Hypothalamus (tissue), 51 donors: ENCODE measurements around the gene VPS37D.

ENCODE experiments used
- DNase-seq, 51 donors: peaks; one replicate each; lab custom pipeline; 2025; lab: John Stamatoyannopoulos, UW

VPS37D gene

GRCh38 chr7:73678862-73679261 is 11.2 kb downstream of the VPS37D start:
- no peak for DNase-seq

- DNase-seq: no peak
These were observed 12.1 kb downstream of the VPS37D start for GRCh38 chr7:73679709-73680108.

GRCh38 chr7:73680501-73680900 is 12.9 kb downstream of the VPS37D start:
- no peak for DNase-seq

- no peak for DNase-seq
These were observed 13.4 kb downstream of the VPS37D start for GRCh38 chr7:73681031-73681430.

GRCh38 chr7:73682745-73683055 is 15.1 kb downstream of the VPS37D start:
- peak in 2 of 51 donors; percentile 44 to 48 for DNase-seq

GRCh38 chr7:73683056-73683787 is 15.6 kb downstream of the VPS37D start, which contains the start of the genes BUD23 and DNAJC30:
TSS of gene BUD23 (plus strand) at chr7:73683597. CDS start at chr7:73683626, 29 bp downstream.
TSS of gene DNAJC30 (minus strand) at chr7:73683453. CDS start at chr7:73683423, 30 bp downstream.
- DNase-seq: peak; percentile 81 to 97 (median 92)

GRCh38 chr7:73683788-73684693 is 16.4 kb downstream of the VPS37D start:
- peak in 1 of 51 donors; percentile 52 for DNase-seq

GRCh38 chr7:73685311-73685710 is 17.7 kb downstream of the VPS37D start:
- DNase-seq: no peak

- DNase-seq: no peak
These were observed 20.7 kb downstream of the VPS37D start for GRCh38 chr7:73688288-73688687.

- DNase-seq: no peak
These were observed 23.0 kb downstream of the VPS37D start for GRCh38 chr7:73690646-73691045.

GRCh38 chr7:73696372-73696771 is 28.7 kb downstream of the VPS37D start:
- DNase-seq: no peak

- no peak for DNase-seq
These were observed 30.8 kb downstream of the VPS37D start for GRCh38 chr7:73698410-73698809.

- peak in 1 of 51 donors; percentile 14 for DNase-seq
These were observed 31.9 kb downstream of the VPS37D start for GRCh38 chr7:73699370-73700068.

GRCh38 chr7:73700069-73700423 is 32.4 kb downstream of the VPS37D start:
- peak in 1 of 51 donors; percentile 37 for DNase-seq

- DNase-seq: no peak
These were observed 33.0 kb downstream of the VPS37D start for GRCh38 chr7:73700581-73701134.

GRCh38 chr7:73701357-73701995 is 33.8 kb downstream of the VPS37D start:
- peak in 4 of 51 donors; percentile 11 to 50 (median 20) for DNase-seq

- no peak for DNase-seq
These were observed 34.6 kb downstream of the VPS37D start for GRCh38 chr7:73702226-73702625.

- DNase-seq: no peak
These were observed 35.0 kb downstream of the VPS37D start for GRCh38 chr7:73702665-73703064.

GRCh38 chr7:73703225-73703624 is 35.6 kb downstream of the VPS37D start:
- DNase-seq: no peak
